Activated CD8-positive, alpha-beta memory T cell treated with anti-CD3 and anti-CD28 coated beads for 4 hours (primary cell): Measurements from ENCODE around the gene NKAIN1.

ENCODE experiments used
- DNase-seq, 2 donors: peaks; one replicate each; pipeline ENCODE4 v3.0.0-alpha.2; 2020; ENCODE audit warnings: low read depth in 2 of 2

The NKAIN1 gene

GRCh38 chr1:31234123-31234708, 5.5 kb downstream of the NKAIN1 start:
- DNase-seq, result no peak

GRCh38 chr1:31232689-31233088, 7.0 kb downstream of the NKAIN1 start:
- no peak for DNase-seq

- DNase-seq, result no peak
Measured at GRCh38 chr1:31231802-31232201, 7.9 kb downstream of the NKAIN1 start.

GRCh38 chr1:31230378-31230777, 9.3 kb downstream of the NKAIN1 start:
- DNase-seq, result no peak

- DNase-seq, result no peak
Measured at GRCh38 chr1:31228986-31229385, 10.7 kb downstream of the NKAIN1 start.

- no peak for DNase-seq
Measured at GRCh38 chr1:31227891-31228568, 11.7 kb downstream of the NKAIN1 start.

- no peak for DNase-seq
Measured at GRCh38 chr1:31224068-31224467, 15.6 kb downstream of the NKAIN1 start.

- DNase-seq, result no peak
Measured at GRCh38 chr1:31222176-31222575, 17.5 kb downstream of the NKAIN1 start.

- DNase-seq, result no peak
Measured at GRCh38 chr1:31221072-31221471, 18.6 kb downstream of the NKAIN1 start.

- DNase-seq, result no peak
Measured at GRCh38 chr1:31219489-31219888, 20.2 kb downstream of the NKAIN1 start.

GRCh38 chr1:31218705-31219104, 21.0 kb downstream of the NKAIN1 start:
- DNase-seq, result no peak

GRCh38 chr1:31216016-31216415, 23.7 kb downstream of the NKAIN1 start:
- no peak for DNase-seq

- DNase-seq, result no peak
Measured at GRCh38 chr1:31215065-31215570, 24.6 kb downstream of the NKAIN1 start.

- no peak for DNase-seq
Measured at GRCh38 chr1:31214316-31215064, 25.2 kb downstream of the NKAIN1 start.

GRCh38 chr1:31208361-31208945, 31.2 kb downstream of the NKAIN1 start:
- no peak for DNase-seq

GRCh38 chr1:31207569-31207968, 32.1 kb downstream of the NKAIN1 start:
- no peak for DNase-seq

- no peak for DNase-seq
Measured at GRCh38 chr1:31207046-31207445, 32.6 kb downstream of the NKAIN1 start.

- no peak for DNase-seq
Measured at GRCh38 chr1:31203215-31203614, 36.5 kb downstream of the NKAIN1 start.

GRCh38 chr1:31201931-31202360, 37.7 kb downstream of the NKAIN1 start:
- no peak for DNase-seq

- no peak for DNase-seq
Measured at GRCh38 chr1:31199949-31200348, 39.7 kb downstream of the NKAIN1 start.

- no peak for DNase-seq
Measured at GRCh38 chr1:31199236-31199790, 40.4 kb downstream of the NKAIN1 start.

GRCh38 chr1:31198600-31198999, 41.1 kb downstream of the NKAIN1 start:
- no peak for DNase-seq
